Parathyroid adenoma (tissue), 2 donors: ENCODE measurements around the gene KDELR3.

Experiments
- H2AFZ ChIP-seq: fragments of 300-600 bp; sonication (generic); one replicate; pipeline ENCODE4 v1.7.0; 2017; ENCODE audit warnings: antibody characterized with exemption, mild to moderate bottlenecking
- H3K27ac ChIP-seq: fragments of 300-600 bp; sonication (generic); one replicate; pipeline ENCODE4 v1.7.0; 2017
- H3K27me3 ChIP-seq: fragments of 300-600 bp; sonication (generic); one replicate; pipeline ENCODE4 v1.7.0; 2017; ENCODE audit warnings: low read length; ENCODE audit not compliant: control insufficient read depth, insufficient read depth
- H3K36me3 ChIP-seq: fragments of 300-600 bp; sonication (generic); one replicate; pipeline ENCODE4 v1.7.0; 2017; ENCODE audit warnings: low read length; ENCODE audit not compliant: control insufficient read depth, insufficient read depth
- H3K4me1 ChIP-seq: fragments of 300-600 bp; sonication (generic); one replicate; pipeline ENCODE4 v1.7.0; 2017; ENCODE audit warnings: control low read depth
- H3K4me2 ChIP-seq: fragments of 300-600 bp; sonication (generic); one replicate; pipeline ENCODE4 v1.7.0; 2017; ENCODE audit warnings: low read length
- H3K4me3 ChIP-seq: fragments of 300-600 bp; sonication (generic); one replicate; pipeline ENCODE4 v1.7.0; 2017; ENCODE audit warnings: low read depth, low read length
- H3K79me2 ChIP-seq: fragments of 300-600 bp; sonication (generic); one replicate; pipeline ENCODE4 v1.7.0; 2017; ENCODE audit warnings: control low read depth
- H3K9ac ChIP-seq: fragments of 300-600 bp; sonication (generic); one replicate; pipeline ENCODE4 v1.7.0; 2017; ENCODE audit warnings: mild to moderate bottlenecking
- H3K9me3 ChIP-seq: fragments of 300-600 bp; sonication (generic); one replicate; pipeline ENCODE4 v1.7.0; 2017; ENCODE audit warnings: low read length; ENCODE audit not compliant: control insufficient read depth
- CTCF ChIP-seq: fragments of 300-600 bp; sonication (generic); IDR thresholded peaks from one replicate; pipeline ENCODE4 v1.7.0; 2017; ENCODE audit warnings: antibody characterized with exemption, mild to moderate bottlenecking
- donor health status: primary hyperparathyroidism.

The KDELR3 gene

GRCh38 chr22:38453066-38453672 lies 14.7 kb upstream of the KDELR3 start:
- TF ChIP-seq CTCF: no peak
- H3K27me3 ChIP-seq: no peaks in the 10 kb centered on the region
- no peak overlapping the region for H3K27ac ChIP-seq
- H3K9ac ChIP-seq: no peak overlapping the region
- H3K79me2 ChIP-seq: no peaks in the 10 kb centered on the region
- no peaks in the 10 kb centered on the region for H3K9me3 ChIP-seq
- H3K36me3 ChIP-seq: no peaks in the 10 kb centered on the region
- no peak overlapping the region for H2AFZ ChIP-seq
- no peak overlapping the region for H3K4me3 ChIP-seq
- H3K4me1 ChIP-seq: no peaks in the 10 kb centered on the region
- no peak overlapping the region for H3K4me2 ChIP-seq

- Histone ChIP-seq H3K9ac (no peak overlapping the region), H3K27ac (no peak overlapping the region), H3K4me1 (no peaks in the 10 kb centered on the region), H3K36me3 (no peaks in the 10 kb centered on the region), H3K79me2 (no peaks in the 10 kb centered on the region), H3K4me2 (no peak overlapping the region), H3K9me3 (no peaks in the 10 kb centered on the region), H2AFZ (no peak overlapping the region), H3K4me3 (no peak overlapping the region), H3K27me3 (no peaks in the 10 kb centered on the region)
- TF ChIP-seq CTCF: no peak
Measured at GRCh38 chr22:38453996-38454352, 13.9 kb upstream of the KDELR3 start.

- Histone ChIP-seq H3K27ac (no peak overlapping the region), H3K9ac (no peak overlapping the region), H3K79me2 (no peaks in the 10 kb centered on the region), H3K4me1 (no peaks in the 10 kb centered on the region), H3K4me3 (no peak overlapping the region), H3K4me2 (peak overlapping the region; percentile 62), H3K27me3 (no peaks in the 10 kb centered on the region), H3K36me3 (no peaks in the 10 kb centered on the region), H3K9me3 (no peaks in the 10 kb centered on the region), H2AFZ (no peak overlapping the region)
- no peak for TF ChIP-seq CTCF
Measured at GRCh38 chr22:38454353-38455075, 13.4 kb upstream of the KDELR3 start.

GRCh38 chr22:38455076-38455529 lies 12.8 kb upstream of the KDELR3 start, which contains the start of gene KCNJ4:
Gene KCNJ4, minus strand, starts transcription at chr22:38455199. Its CDS starts 27,067 bp downstream, at chr22:38428132.
- no peaks in the 10 kb centered on the region for H3K27me3 ChIP-seq
- H2AFZ ChIP-seq: no peak within 1 kb of the TSS
- H3K79me2 ChIP-seq: no peaks in the 10 kb centered on the region
- H3K9ac ChIP-seq: no peak within 1 kb of the TSS
- no peak within 1 kb of the TSS for H3K27ac ChIP-seq
- no peak for TF ChIP-seq CTCF
- no peaks in the 10 kb centered on the region for H3K9me3 ChIP-seq
- H3K4me2 ChIP-seq: peak within 1 kb of the TSS; percentile 72
- H3K4me1 ChIP-seq: no peaks in the 10 kb centered on the region
- no peaks in the 10 kb centered on the region for H3K36me3 ChIP-seq
- H3K4me3 ChIP-seq: no peak within 1 kb of the TSS
